H9 (cell line): ENCODE results near the gene IRS4. TPM values are rescaled to one million over a fixed set of nuclear protein-coding genes. Genes with fewer than 3 reads are reported as not detected.
A peak's percentile ranks its signal among the peaks of the same experiment; 100 is the strongest.

ENCODE experiments used
- DNase-seq: peaks from one replicate; pipeline ENCODE4 v3.0.0-alpha.2; 2017
- H2AFZ ChIP-seq: one replicate; pipeline ENCODE4 v1.6.1; 2013; ENCODE audit warnings: mild to moderate bottlenecking, low read length, control low read depth, moderate library complexity
- H2AK5ac ChIP-seq: 2 replicates; pipeline ENCODE4 v1.6.1; 2013; ENCODE audit warnings: low read length, control low read depth, mixed read lengths; ENCODE audit not compliant: insufficient read length
- H2BK120ac ChIP-seq: one replicate; pipeline ENCODE4 v1.6.1; 2013; ENCODE audit warnings: low read depth, mild to moderate bottlenecking, low read length, control low read depth, inconsistent platforms; ENCODE audit not compliant: poor library complexity, severe bottlenecking
- H2BK12ac ChIP-seq: 2 replicates; pipeline ENCODE4 v1.6.1; 2013; ENCODE audit warnings: low read length, control low read depth, mixed read lengths, low read depth; ENCODE audit not compliant: insufficient read length
- H2BK15ac ChIP-seq: 2 replicates; pipeline ENCODE4 v1.6.1; 2013; ENCODE audit warnings: low read depth, low read length, control low read depth
- H2BK20ac ChIP-seq: one replicate; pipeline ENCODE4 v1.6.1; 2013; ENCODE audit warnings: low read depth, mild to moderate bottlenecking, low read length, control low read depth, inconsistent platforms; ENCODE audit not compliant: poor library complexity, severe bottlenecking
- H2BK5ac ChIP-seq: 2 replicates; pipeline ENCODE4 v1.6.1; 2013; ENCODE audit warnings: low read length, control low read depth, mixed read lengths; ENCODE audit not compliant: insufficient read length
- H3K14ac ChIP-seq: 2 replicates; pipeline ENCODE4 v1.6.1; 2013; ENCODE audit warnings: low read length, control low read depth; ENCODE audit not compliant: insufficient read depth
- H3K18ac ChIP-seq: 2 replicates; pipeline ENCODE4 v1.6.1; 2013; ENCODE audit warnings: low read depth, mild to moderate bottlenecking, mixed read lengths, low read length, control low read depth; ENCODE audit not compliant: insufficient read length
- H3K23ac ChIP-seq: 2 replicates; pipeline ENCODE4 v1.6.1; 2013; ENCODE audit warnings: low read length, control low read depth, mixed read lengths, low read depth; ENCODE audit not compliant: insufficient read length
- H3K23me2 ChIP-seq: 2 replicates; pipeline ENCODE4 v1.6.1; 2013; ENCODE audit warnings: low read depth, mild to moderate bottlenecking, mixed read lengths, low read length, control low read depth; ENCODE audit not compliant: insufficient read length, poor library complexity, severe bottlenecking
- H3K27ac ChIP-seq: 2 replicates; pipeline ENCODE4 v1.5.1; 2013; ENCODE audit warnings: low read length, control low read depth, mixed read lengths, low read depth; ENCODE audit not compliant: insufficient read length
- H3K27me3 ChIP-seq: 2 replicates; pipeline ENCODE4 v1.6.1; 2013; ENCODE audit warnings: low read length, control low read depth, inconsistent platforms; ENCODE audit not compliant: insufficient read depth
- H3K4ac ChIP-seq: 2 replicates; pipeline ENCODE4 v1.6.1; 2013; ENCODE audit warnings: low read depth, mild to moderate bottlenecking, control low read depth, inconsistent platforms, low read length, moderate library complexity
- H3K4me1 ChIP-seq: 2 replicates; pipeline ENCODE4 v1.6.1; 2013; ENCODE audit warnings: low read length, control low read depth, inconsistent platforms; ENCODE audit not compliant: insufficient read depth
- H3K4me2 ChIP-seq: 2 replicates; pipeline ENCODE4 v1.6.1; 2013; ENCODE audit warnings: low read length, control low read depth, mixed read lengths; ENCODE audit not compliant: insufficient read length, insufficient read depth
- H3K56ac ChIP-seq: 2 replicates; pipeline ENCODE4 v1.6.1; 2013; ENCODE audit warnings: low read depth, mild to moderate bottlenecking, mixed read lengths, low read length, control low read depth; ENCODE audit not compliant: insufficient read length
- H3K79me1 ChIP-seq: 2 replicates; pipeline ENCODE4 v1.6.1; 2013; ENCODE audit warnings: low read depth, mild to moderate bottlenecking, moderate library complexity, low read length, control low read depth, inconsistent platforms; ENCODE audit not compliant: insufficient read depth, poor library complexity, severe bottlenecking
- H3K79me2 ChIP-seq: 2 replicates; pipeline ENCODE4 v1.6.1; 2013; ENCODE audit warnings: low read length, control low read depth, inconsistent platforms; ENCODE audit not compliant: insufficient read depth
- H3K9ac ChIP-seq: 2 replicates; pipeline ENCODE4 v1.6.1; 2013; ENCODE audit warnings: low read length, control low read depth, mixed read lengths; ENCODE audit not compliant: insufficient read length; ENCODE audit errors: extremely low read depth
- H3K9me3 ChIP-seq: one replicate; pipeline ENCODE4 v1.6.1; 2013; ENCODE audit warnings: low read depth, low read length, inconsistent platforms; ENCODE audit not compliant: control insufficient read depth
- H3T11ph ChIP-seq: one replicate; pipeline ENCODE4 v1.6.1; 2013; ENCODE audit warnings: mild to moderate bottlenecking, low read length, control low read depth, inconsistent platforms
- H4K20me1 ChIP-seq: one replicate; pipeline ENCODE4 v1.6.1; 2013; ENCODE audit not compliant: control insufficient read depth, insufficient read length, insufficient read depth
- H4K5ac ChIP-seq: 2 replicates; pipeline ENCODE4 v1.6.1; 2013; ENCODE audit warnings: low read depth, mild to moderate bottlenecking, mixed read lengths, low read length, control low read depth; ENCODE audit not compliant: insufficient read length
- H4K8ac ChIP-seq: replicated peaks from 2 replicates; pipeline ENCODE4 v1.6.1; 2013; ENCODE audit warnings: low read length, control low read depth, mixed read lengths, low read depth; ENCODE audit not compliant: insufficient read length
- H4K91ac ChIP-seq: 2 replicates; pipeline ENCODE4 v1.6.1; 2013; ENCODE audit warnings: low read depth, mild to moderate bottlenecking, moderate library complexity, mixed read lengths, low read length, control low read depth; ENCODE audit not compliant: insufficient read length
- H3K27ac Mint-ChIP-seq, 3 experiments: 2 replicates in 2 of 3; 3 replicates in 1 of 3; pipeline ENCODE4 v1.8.0; 2020 to 2021; ENCODE audit warnings: mixed read lengths in 3 of 3, mild to moderate bottlenecking in 1 of 3, moderate library complexity in 1 of 3
- H3K27me3 Mint-ChIP-seq: 2 replicates; pipeline ENCODE4 v1.8.0; 2021; ENCODE audit warnings: low read depth, mild to moderate bottlenecking, moderate library complexity, mixed read lengths
- H3K36me3 Mint-ChIP-seq, 3 experiments: 2 replicates in 2 of 3; 3 replicates in 1 of 3; pipeline ENCODE4 v1.8.0; 2020 to 2021; ENCODE audit warnings: low read depth in 3 of 3, mixed read lengths in 3 of 3; ENCODE audit not compliant: insufficient read depth in 1 of 3
- H3K4me1 Mint-ChIP-seq, 2 experiments: 2 replicates each; pipeline ENCODE4 v1.8.0; 2020; ENCODE audit warnings: mixed read lengths in 2 of 2
- H3K4me3 Mint-ChIP-seq, 2 experiments: 2 replicates in 1 of 2; 3 replicates in 1 of 2; pipeline ENCODE4 v1.8.0; 2020 to 2021; ENCODE audit warnings: mild to moderate bottlenecking in 2 of 2, mixed read lengths in 2 of 2, moderate library complexity in 1 of 2
- H3K9me3 Mint-ChIP-seq, 2 experiments: 2 replicates in 1 of 2; 3 replicates in 1 of 2; pipeline ENCODE4 v1.8.0; 2020; ENCODE audit warnings: mild to moderate bottlenecking in 2 of 2, mixed read lengths in 2 of 2, moderate library complexity in 1 of 2
- WGBS: extraction: QIAGEN DNeasy Blood & Tissue Kit; methylation state at CpG from one replicate; pipeline ENCODE4 v1.1.7; 2013; ENCODE audit warnings: missing lambda C conversion rate, low lambda C conversion rate, mixed read lengths; ENCODE audit not compliant: insufficient read length; ENCODE audit errors: extremely low coverage; 5-methylcytosine and 5-hydroxymethylcytosine counted together
- total RNA-seq: library from RNA; stranded (reverse); gene quantifications from 2 replicates; pipeline ENCODE4 v1.2.1, GENCODE V29; 2021
- TF ChIP-seq, protein P1 (sequence below): fragments of 200-600 bp; sonication (generic); conservative IDR thresholded peaks from 3 replicates; pipeline ENCODE4 v1.8.0; 2021; ENCODE audit warnings: antibody characterized with exemption, mild to moderate bottlenecking

Gene IRS4
- total RNA-seq, 1 experiment from 2014 or later: 8.2 TPM

DNA sequence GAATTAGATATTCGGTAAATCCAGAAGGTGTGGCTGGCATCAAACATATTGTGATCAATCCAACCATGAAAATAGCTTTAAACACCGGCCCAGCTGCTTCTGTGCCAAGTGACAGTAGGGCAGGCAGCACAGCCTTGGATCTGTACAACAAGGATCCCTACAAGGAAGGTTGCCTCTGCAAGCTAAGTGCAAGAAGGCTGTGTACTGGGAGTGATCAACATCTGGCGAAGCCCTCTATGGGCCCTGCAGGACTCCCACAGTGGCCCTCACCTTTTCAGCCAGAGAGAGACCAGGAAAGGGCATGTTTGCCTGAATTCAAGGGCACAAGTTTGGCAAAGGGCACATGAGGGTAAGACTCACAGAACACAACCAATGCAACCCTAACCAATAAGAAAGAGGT lies 9.6 kb downstream of the IRS4 start:
- Histone ChIP-seq H2AFZ (no peak overlapping the region), H4K20me1 (no peaks in the 10 kb centered on the region), H4K91ac (no peak overlapping the region), H3K4me2 (no peak overlapping the region), H3K4me1 (peaks cover 15% of the 10 kb centered on the region), H2AK5ac (no peak overlapping the region), H3K79me2 (peaks cover 3% of the 10 kb centered on the region; the same call in 1 of the 2 replicates), H2BK20ac (no peak overlapping the region), H2BK120ac (no peak overlapping the region), H2BK15ac (0 out of 2 replicates have a peak overlapping the region, but pooled peaks have one; percentile 85), H3K23ac (no peak overlapping the region), H3K27me3 (no peaks in the 10 kb centered on the region), H2BK12ac (no peak overlapping the region), H3K18ac (no peak overlapping the region), H3K23me2 (no peaks in the 10 kb centered on the region), H2BK5ac (no peak overlapping the region), H3K9me3 (no peaks in the 10 kb centered on the region), H3K14ac (no peak overlapping the region; the same call in 1 of the 2 replicates), H3K56ac (no peak overlapping the region), H4K5ac (no peak overlapping the region), H3K79me1 (no peaks in the 10 kb centered on the region), H3K9ac (no peak overlapping the region), H3K4ac (no peak overlapping the region), H4K8ac (no peak overlapping the region), H3K27ac (no peak overlapping the region), H3T11ph (no peak overlapping the region)
- Mint-ChIP-seq H3K27ac (peak overlapping the region in 2 of 3 experiments; percentile 63 to 85; a peak in 3 of 7 replicates), H3K4me1 (peaks cover 68 to 69% of the 10 kb centered on the region in 2 experiments), H3K4me3 (no peak overlapping the region), H3K9me3 (no peaks in the 10 kb centered on the region), H3K27me3 (peaks cover 3% of the 10 kb centered on the region; the same call in 1 of the 2 replicates), H3K36me3 (peaks cover 0 to 1% (median 0%) of the 10 kb centered on the region in 3 experiments; a peak in 2 of 7 replicates)
- DNase-seq: no peak
- no CpG with 5 or more reads among the region's 3 CpGs for WGBS
- TF ChIP-seq, protein P1, sequence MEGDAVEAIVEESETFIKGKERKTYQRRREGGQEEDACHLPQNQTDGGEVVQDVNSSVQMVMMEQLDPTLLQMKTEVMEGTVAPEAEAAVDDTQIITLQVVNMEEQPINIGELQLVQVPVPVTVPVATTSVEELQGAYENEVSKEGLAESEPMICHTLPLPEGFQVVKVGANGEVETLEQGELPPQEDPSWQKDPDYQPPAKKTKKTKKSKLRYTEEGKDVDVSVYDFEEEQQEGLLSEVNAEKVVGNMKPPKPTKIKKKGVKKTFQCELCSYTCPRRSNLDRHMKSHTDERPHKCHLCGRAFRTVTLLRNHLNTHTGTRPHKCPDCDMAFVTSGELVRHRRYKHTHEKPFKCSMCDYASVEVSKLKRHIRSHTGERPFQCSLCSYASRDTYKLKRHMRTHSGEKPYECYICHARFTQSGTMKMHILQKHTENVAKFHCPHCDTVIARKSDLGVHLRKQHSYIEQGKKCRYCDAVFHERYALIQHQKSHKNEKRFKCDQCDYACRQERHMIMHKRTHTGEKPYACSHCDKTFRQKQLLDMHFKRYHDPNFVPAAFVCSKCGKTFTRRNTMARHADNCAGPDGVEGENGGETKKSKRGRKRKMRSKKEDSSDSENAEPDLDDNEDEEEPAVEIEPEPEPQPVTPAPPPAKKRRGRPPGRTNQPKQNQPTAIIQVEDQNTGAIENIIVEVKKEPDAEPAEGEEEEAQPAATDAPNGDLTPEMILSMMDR: no peak
